GM21717 (cell line): ENCODE data around the gene GHR.

Experiments used
- ATAC-seq: cut with Tn5 transposase; IDR thresholded peaks from one replicate; pipeline ENCODE4 v1.9.1; 2021; ENCODE audit warnings: mild to moderate bottlenecking, moderate library complexity; ENCODE audit not compliant: unreplicated experiment

The GHR gene

DNA sequence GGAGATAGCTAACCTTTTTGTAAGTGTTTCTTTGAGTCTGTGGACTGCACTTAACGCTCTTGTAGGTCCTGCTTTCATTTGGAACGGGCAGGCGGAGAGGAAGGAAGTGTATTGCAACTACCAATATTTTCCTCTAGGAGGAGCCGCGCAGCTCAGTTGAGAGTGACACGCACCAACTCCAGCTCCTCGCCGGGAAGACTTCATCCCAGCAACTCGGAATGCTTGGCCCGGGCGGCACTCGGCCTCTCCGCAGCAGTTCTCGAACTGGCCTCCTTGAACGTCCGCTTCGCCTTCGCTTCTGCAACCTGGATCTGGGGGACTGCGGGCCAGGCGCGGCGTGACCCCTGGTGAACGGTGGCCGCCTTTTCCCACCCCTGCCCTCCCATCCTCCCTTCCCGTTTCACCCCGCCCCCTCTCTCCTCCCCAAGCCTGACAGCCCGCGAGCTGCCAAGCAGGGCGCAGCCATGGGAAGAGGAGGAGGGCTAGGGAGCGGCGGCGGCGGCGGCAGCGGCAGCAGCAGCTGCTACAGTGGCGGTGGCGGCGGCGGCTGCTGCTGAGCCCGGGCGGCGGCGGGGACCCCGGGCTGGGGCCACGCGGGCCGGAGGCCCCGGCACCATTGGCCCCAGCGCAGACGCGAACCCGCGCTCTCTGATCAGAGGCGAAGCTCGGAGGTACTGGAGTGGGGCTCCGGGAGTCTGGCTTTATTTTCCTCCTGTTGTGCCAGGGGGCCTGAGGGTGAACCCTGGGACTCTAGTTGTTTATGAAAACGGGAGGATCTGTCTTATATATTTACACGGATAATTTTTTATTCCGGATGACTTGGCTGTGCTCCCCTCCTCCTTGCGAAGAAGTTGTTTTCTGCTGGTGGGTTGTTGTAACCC, at the start of gene GHR:
TSS of gene GHR (plus strand) at position 155 of the 881 bp plus-strand sequence. CDS start 142,436 bp downstream, outside the sequence.
- ATAC-seq: peak; percentile 68

DNA sequence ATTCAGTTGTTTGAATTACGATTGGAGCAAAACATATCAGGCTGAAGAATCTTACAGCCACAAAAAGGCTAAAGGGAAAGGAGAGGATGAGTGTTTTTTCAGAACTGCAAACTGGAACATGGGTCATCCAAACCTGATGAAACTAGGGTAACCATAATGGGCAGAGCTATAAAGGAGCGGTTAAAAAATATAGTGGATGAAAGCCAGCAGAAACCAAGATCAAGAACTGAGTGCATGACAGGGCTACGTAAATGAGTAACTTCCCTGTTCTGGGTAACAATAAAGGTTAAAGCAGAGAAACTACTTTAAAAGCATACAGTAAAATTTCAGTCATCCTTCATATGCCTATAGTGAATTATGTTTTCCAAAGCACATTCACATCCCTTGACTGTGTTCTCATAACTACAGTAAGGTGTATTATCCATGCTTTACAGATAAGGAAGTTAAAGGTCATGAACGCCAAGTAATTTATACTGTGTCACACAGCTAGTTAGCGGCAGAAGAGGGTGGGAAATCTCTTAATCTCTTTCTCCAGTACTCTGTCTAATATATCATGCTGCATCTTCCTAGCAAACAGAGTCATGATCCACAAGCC, 48.5 kb upstream of the GHR start:
- no peak for ATAC-seq

DNA sequence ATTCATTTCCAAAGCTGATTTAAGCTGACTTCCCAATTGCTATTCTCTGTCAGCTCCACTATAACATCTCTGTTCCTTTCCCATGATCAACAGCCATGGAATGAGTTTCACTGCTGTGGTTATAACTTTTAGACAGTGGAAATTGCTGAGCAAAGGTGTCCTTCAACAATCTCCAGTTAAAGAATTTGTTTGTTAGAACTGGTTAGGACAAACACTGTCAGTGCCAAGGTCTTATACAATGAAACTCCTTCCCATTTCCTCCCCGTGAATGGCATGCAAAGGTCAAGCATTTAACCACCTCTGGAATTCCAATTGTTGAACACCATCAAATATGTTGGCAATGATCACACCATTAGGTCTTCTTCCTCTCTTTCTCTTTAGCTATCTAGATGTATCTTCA, 45.7 kb upstream of the GHR start:
- no peak for ATAC-seq

DNA sequence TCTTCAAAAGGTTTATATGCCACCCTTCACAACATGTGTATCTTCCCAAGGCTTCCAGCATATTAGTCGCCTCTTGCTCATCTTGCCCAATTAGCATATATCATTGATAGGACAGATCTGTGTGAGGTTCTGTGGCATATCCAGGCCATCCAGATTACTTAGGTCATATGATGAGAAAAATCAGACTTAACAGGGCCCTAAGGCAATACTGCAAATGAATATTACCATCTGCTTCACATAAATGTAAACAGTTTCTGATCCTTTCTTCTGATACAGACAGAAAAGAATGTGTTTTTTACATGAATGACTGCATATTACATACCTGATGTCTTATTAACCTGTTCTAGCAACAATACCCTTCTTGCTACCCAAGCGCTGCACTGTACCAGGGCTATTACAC, 41.3 kb upstream of the GHR start:
- no peak for ATAC-seq

DNA sequence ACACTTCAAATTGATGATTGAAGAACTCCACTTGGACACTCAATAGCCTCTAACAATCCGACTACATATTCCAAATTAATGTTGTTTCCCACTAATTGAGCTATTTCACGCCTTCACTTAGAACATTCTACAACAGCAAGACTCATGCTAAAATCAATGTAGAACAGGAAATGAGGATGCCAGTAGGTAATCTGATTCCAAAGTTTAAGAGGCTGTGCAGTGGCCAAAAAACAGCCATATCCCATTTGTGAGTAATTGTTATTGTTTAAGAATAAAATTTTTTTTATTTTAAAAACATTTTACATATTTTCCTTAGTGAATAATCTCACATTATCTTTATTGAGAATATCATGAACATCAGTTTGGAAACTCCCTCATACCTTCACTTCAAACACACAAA, 35.7 kb upstream of the GHR start:
- no peak for ATAC-seq

DNA sequence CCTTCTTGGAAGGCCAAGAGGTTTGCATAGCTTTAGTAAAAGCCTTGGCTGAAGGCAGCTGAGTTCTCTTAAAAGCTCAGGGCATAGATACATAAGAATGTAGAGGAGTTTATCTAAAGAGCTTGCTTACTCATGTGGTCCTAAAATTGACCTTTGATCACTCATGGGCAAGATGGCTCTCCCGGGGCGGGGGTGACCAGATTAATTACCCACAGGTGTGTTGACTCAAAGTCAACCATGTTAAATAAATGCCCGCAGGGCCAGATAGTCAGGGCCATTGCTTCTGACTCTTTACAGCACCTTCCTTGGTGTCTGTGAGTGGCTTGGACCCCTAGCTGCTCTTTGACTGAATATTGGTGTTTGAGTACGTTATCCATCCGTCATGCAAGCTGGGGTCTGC, 33.1 kb upstream of the GHR start:
- no peak for ATAC-seq

DNA sequence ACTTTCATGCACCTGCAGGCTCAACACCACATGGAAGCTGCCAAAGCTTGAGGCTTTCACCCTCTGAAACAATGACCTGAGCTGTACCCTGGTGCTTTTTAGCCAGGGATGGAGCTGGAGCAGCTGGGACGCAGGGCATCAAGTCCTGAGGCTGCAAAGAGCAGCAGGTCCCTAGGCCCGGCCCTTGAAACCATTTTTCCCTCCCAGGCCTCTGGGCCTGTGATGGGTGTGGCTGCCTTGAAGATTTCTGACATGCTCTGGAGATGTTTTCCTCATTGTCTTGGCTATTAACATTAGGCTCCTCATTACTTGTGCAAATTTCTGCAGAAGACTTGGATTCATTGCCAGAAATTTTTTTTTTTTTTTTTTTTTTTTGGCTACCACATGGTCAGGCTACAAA, 30.3 kb upstream of the GHR start:
- ATAC-seq: no peak

DNA sequence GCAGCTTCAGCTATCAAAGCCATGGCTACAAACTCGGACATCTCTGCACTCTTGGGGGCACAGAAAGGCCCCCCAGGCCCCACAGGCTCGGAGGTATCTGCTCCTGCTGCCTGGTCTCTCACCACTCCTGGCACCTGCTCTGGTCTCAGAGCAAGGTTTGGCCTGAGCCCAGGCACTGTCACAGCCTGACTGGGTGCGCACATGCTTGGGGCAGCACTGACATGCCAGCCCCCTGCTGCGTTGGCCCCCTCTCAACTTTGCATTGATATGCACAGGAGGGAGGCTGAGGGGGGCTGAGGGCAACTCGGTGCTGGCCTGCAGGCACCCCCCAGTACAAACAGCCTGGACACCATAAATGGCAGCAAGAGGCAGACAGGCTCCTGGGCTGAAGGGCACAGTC, 27.1 kb upstream of the GHR start:
- no peak for ATAC-seq

DNA sequence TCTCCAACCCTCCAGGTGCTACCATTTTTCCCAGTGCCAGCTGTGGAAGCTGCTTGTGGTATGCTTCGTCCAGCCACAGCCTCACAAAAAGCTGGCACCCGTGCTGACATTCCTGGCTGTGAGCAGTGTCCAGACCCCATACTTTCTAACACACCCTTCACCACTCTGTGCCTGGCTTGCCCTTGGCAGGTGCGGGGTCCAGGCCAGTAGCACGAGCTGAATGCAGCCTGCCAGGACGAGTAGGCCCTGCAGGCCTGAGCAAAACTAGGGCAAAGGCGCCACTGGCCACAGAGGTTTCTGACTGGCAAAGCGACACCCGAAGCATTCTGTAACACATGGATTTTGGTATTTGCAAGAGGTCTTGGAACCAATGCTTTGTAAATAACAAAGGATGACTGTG, 26.0 kb upstream of the GHR start:
- ATAC-seq: no peak

DNA sequence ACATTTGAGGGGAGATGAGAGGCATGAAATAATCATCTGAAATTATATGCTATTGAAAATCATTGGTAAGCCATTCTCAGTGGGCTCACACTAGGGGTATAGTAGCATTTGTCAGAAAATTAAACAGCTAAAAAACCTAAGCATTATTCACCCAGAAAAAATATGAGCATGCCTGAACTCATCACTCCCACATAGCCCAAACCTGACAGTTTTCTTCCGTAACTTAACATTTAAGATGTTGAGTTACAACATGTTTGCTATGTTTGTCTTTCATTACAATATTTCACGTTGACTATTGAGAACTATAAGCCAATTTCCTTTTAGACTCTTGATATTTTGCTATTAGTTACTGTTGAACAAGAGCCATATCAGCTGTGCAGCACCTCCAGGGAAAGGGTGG, 23.5 kb upstream of the GHR start:
- ATAC-seq: no peak

DNA sequence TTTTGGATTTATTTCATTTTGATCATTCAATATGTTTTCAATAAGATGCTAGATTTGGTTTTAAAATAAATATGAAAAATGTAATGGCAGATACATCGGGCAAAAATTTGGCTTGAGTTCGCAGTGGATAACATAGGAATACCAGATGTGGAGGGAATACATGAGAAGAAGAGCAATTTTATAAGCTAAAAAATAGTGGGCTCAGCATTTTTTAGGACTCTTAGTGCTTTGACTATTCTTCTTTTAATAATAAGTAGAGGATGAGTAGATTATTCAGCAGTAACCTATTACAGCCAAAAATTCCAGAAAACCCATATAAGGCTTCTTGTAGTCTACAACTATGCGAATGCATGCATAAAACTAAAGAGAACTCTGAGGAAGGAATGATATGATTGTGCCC, 22.8 kb upstream of the GHR start:
- no peak for ATAC-seq

DNA sequence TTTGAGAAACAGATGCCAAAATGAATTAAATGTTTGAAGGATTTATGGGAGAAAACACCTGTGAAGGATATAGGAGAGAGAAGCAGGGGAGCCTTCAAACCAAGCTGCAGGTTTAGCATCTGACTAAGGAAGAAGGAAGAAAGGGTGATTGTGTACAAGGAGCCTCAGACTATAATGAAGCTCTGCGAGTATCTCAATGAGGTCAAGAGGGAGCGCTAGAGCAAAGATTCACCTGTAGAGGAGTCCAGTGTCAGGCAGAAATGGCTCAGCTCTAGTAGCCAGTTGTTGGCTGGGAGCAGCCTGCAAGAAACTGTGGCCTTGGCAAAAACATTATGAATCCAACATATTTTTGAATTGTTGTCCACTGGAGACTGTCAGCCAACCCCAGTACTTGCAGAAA, 20.0 kb upstream of the GHR start:
- ATAC-seq: no peak

DNA sequence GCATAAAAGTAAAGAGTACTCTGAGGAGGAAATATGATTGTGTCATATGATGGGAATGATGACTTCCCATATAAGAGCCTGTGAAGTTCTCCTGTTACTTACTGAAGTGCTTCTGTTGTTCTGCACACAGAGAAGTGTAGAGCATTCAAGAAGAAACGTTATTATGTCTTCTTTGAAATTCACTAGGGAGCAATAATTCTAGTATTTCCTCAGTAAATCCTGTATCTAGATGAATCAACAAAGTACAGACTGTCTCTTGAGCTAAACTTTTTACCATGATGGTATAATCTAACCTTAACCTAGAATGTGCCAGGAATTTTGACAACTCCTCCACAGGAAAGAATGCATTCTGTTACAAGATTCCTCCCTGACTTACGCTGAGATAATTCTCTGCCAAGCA, 18.9 kb upstream of the GHR start:
- ATAC-seq: no peak

DNA sequence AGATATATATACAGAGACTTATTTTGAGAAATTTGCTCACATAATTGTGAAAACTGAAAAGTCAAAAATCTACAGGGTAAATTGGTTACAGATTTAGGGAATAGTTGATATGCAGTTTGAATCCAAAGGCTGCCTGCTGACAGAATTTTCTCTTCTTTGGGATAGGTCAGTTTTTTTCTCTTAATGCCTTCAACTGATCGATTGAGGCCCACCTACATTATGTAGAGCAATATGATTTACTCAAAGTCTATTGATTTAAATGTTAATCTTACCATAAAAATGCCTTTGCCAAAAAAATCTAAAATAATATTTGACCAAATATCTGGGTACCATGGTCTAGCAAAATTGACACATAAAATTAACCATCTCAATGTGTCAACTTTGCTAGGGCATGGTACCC, 3.9 kb upstream of the GHR start:
- ATAC-seq: no peak

DNA sequence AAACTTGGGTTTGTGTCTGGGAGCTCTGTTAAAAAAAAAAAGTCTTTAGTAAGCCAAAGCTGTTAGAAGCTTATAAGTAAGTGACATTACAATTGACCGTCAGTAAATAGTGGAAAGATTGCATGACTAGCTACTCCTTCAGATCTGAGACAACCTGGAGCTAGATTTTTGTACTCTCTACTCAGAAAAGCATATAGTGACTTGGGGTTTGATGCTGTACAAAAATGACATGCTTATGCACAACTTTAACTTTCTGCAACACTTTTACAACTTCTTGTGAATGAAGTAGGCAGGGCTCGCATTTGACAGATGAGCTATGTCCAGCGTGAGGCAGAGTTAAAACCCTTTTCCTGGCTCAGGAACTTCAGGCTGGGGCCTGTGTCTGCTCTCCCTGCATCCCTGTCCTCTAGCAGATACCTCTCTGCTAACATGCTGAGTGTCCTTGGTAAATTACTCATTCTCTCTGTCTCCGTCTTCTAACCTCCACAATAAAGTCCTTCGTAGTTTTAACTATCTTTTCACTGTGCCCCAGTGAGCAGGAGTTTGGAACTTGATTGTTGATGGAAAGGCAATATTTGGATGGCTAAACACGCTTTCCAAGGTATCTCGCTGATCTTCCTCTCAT, 471 bp upstream of the GHR start:
- no peak for ATAC-seq

DNA sequence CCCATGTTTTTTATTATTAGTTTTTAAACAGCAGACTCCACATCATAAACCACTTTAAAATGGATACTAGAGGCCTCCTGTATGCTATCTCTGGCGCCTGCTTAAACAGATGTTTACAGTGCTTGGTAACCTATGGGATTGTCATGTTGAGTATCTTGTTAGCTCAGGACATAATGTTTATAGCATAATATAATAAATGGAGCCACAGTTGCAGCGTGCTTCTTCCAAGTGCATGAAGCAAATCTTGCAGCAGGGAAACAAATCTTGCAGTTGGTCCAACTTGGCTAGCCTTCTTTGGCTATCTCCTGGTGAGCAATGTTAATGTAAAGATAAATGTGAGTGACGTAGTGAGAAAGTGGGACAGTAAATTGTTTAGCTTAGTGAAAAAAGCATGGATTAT, 2.8 kb downstream of the GHR start:
- ATAC-seq: no peak

DNA sequence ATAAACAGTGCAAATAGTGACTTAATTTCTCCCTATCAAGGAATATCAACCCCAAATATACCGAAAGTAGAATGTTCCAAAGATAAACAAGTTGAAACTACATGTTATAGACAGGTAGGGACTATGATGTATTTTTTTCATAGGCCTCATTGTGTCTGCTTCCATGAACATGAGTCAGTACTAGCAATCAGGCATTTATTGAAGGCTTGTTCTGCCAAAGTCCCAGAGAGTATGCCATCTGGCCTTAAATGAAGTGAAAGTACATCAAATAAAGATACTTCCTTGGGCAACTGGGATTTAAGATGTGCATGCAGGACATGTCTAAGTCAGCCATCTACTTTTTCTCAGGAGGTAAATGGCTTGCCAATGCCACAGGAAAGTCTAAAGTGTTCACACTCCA, 6.5 kb downstream of the GHR start:
- ATAC-seq: no peak

DNA sequence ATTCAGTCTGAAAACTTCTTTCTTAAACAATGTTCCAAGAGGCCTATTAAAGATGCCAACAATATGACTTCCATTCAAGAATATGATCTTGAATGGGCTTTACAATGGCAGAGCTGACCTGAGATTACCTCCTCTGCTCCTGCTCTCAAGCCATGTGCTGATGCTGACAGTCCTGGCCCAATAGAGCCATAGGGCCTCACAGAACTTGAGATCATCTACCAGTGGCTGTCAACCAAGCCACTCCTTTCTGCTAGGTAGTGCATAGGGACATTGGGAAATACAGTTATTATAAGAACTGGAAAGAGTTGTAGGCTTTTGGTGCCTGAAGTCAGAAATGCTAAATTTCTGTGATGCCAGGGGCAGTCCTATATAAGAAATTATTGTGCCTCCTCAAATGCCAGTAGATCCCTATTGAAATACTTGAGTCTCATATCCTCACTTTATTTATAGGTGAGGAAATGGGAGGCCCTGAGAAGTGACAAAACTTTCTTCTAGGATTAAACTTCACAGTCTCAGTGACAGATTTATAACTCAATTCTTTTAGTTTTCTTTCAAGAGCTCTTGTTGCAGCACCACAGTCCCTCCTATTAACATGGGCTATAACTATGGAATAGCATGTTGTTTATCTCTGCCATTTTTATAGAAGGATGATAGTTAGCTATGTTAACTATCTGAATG, 10.9 kb downstream of the GHR start:
- ATAC-seq: no peak

DNA sequence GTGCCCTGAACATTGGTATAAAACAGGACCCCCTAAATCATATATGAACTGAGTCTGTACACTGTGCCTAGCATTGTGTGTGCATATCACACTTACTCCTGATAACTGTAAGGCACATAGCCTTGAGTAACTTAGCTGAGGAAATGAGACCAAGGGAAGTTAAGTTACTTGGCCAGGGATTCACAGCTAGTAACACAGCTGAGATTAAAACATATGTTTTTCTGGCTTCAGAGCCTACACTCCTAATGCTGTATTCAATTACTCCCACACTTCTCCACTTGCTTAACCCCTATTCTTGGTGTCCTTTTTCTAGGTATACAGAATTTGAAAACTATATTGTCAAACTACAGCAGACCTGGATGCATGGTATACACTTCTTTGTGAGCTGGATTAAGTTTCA, 12.8 kb downstream of the GHR start:
- ATAC-seq: no peak

DNA sequence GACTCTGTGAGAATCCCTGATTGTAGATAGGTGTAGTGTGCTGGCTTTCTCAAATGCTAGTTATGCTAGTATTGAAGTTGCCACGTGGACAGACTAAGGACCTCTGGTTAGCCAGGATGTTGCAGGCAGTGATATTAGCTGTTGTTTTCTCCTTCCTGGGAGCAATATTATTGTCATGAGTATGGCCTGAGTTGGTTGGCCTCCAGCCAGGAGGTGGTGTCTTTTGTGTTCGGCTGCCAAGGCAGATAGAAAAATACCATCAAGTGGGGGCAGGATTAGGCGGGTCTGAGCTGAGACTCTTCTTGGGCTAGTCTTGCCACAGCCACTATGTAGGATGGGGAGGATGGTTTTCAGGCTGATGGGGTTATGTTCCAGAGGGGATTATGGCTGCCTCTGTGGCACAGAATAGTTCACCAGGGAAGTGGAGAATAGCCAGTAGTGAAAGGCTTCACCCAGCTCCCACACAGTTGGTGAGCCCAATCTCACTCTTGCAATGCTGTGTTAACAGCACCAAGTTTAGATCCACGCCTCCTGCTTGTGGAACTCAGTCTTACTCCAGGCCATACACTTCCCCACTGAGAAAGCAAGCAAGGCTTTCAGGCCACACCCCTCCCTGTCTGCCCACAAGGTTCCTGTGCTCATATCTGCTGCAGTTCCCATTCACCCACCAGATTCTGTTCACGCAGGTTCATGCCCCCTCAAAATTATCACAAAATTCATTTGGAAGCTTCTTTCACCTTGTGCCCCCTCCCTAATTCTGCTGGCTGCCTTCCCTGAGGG, 31.2 kb downstream of the GHR start:
- no peak for ATAC-seq

DNA sequence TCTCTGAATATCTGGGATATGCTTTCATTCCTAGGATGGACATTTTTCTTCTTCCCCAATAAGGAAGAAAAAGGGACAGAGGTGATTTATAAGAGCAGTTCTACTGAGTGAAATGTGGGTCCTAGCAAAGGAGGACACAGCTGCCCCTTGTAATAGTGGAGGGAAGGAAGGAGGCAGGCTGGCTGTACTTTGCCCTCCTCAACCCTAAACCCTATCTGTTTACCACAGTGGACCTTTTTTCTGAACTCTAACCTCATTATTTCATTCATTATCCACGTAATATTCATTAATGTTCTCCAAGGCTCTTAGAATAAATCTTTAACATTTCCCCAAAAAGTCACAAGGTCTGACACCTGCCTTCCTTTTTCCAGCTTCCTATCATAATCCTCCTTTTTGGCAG, 37.8 kb downstream of the GHR start:
- ATAC-seq: no peak
